Suppressor macrophage treated with lipopolysaccharide for 1 hour (primary cell): Measurements from ENCODE around the gene OTOG.
"Not testable (repeated sequence)": the region's sequence is repeated elsewhere in the genome, so short reads cannot be mapped to it uniquely, and the experiment has no call there.

Source experiments
- DNase-seq, 3 donors: peaks; one replicate each; pipeline ENCODE4 v3.0.0-alpha.2; 2020 to 2022

Gene OTOG

DNA sequence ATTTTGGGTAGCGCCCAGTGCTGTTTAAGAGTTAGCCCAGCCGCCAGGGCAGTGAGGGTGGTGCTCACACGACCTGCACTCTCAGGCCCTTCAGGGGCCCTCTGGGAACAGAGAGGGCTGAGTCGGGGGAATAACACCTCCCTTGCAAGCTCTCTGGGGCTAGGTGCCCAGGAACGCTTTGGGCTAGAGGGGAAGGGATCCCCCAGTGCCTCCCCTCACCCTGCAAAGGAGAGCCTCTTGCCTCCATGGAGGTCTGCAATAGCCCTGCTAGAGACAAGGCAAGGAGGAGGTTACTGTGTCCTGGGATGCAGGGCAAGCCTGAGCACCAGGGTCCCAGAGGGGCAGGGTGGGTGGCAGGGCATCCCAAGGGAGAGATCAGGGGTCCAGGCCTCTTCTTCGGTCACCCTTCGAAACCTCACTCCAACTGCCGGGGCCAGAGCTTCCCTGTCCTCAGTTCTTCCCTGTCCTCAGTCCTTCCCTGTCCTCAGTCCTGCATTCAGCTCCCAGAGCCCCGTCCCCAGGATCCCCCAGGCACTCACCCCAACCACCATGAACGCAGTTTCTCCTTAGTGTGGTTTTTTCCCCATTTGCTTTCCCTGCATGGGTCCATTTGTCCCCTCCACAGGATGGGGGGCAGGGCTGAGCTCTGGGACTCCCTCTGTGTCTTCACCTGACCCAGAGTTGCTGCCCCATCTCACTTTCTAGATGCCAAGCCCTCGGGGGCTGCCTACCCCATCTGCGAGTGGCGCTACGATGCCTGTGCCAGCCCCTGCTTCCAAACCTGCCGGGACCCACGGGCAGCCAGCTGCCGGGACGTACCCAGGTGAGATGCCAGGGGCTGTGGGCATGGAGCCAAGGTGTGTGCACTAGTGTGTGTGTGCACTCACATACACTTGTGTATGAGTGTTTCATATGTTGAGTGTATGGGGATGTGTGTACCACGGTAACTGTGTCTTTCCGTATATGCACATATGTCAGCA, 60.8 kb downstream of the OTOG start:
- DNase-seq: no peak

GRCh38 chr11:17608821-17609220, 61.8 kb downstream of the OTOG start:
- no peak for DNase-seq

- no peak for DNase-seq
Measured at GRCh38 chr11:17609291-17610084, 62.4 kb downstream of the OTOG start.

GRCh38 chr11:17610085-17610894, 63.2 kb downstream of the OTOG start:
- DNase-seq: no peak

DNA sequence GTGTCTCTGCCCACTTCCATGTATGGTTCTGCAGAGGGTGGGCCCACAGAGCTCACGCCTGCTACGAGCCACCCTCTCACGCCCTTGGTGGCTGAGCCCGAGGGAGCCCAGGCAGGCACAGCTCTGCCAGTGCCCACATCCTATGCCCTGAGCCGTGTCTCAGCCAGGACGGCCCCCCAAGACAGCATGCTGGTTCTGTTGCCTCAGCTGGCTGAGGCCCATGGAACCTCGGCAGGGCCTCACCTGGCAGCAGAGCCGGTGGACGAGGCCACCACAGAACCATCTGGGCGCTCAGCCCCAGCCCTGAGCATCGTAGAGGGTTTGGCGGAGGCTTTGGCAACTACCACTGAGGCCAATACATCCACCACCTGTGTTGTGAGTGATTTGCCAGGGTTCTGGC, 64.0 kb downstream of the OTOG start:
- DNase-seq: no peak

- DNase-seq: no peak
Measured at GRCh38 chr11:17611503-17612220, 64.6 kb downstream of the OTOG start.

- DNase-seq: no peak
Measured at GRCh38 chr11:17612221-17613188, 65.4 kb downstream of the OTOG start.

DNA sequence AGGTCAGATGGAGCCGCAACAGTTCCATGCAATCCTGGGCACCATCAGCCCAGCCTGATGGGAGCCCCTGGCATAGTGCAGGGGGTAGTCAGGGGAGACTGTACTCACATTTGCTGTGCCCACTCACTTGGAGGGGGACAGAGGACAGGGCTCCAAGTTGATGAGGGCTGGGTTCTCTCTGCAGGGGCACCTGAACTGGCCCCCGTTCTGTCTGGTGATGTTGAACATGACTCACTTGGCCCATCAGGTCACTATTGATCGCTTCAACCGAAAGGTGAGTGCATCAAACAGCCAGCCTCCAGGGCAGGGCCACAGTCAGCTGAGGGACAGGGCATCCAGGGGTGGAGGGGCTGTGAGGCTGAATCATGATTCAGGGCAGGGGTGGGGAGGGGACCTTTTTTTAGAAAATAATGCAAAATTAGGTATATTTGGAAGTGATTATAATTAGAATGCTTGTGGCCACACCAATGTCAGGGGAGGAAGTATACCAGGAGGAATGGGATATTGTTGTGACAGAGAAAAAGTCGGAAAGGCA, 66.4 kb downstream of the OTOG start:
- DNase-seq: no peak

DNA sequence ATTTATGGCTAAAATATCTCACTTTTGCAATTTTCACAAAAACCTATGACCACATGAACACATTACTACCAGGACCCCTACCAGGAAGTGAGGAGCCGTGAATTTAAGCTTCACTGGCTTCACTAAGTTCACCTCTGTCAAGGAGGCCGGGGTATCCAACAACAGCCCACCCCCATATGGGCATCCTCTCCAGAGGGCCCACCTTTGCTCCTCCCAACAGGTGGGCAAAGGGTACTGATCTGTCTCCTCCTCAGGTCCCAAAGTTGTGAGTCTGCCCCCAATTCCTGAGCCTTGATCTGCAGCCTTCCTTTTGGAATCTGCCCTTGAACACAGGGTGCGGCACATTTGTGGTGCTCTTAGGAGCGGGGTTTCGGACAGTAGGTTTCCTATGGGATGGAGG, 66.9 kb downstream of the OTOG start:
- no peak for DNase-seq

GRCh38 chr11:17622711-17623110, 75.7 kb downstream of the OTOG start:
- not testable (repeated sequence) for DNase-seq

DNA sequence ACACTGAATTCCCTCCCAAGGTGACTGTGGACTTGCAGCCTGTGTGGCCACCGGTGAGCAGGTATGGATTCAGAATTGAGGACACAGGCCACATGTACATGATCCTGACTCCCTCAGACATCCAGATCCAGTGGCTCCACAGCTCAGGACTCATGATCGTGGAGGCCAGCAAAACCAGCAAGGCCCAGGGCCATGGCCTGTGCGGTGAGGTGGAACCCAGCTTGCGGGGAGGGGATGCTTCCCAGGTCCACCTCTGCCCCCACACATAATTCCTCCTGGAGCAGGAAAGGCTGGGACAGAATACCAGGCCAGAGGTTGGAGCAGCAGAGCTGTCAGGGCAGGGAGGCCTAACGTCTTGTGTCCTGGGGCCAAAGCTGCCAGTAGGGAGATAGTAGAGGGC, 82.1 kb downstream of the OTOG start:
- no peak for DNase-seq

- no peak for DNase-seq
Measured at GRCh38 chr11:17630936-17631335, 83.9 kb downstream of the OTOG start.

DNA sequence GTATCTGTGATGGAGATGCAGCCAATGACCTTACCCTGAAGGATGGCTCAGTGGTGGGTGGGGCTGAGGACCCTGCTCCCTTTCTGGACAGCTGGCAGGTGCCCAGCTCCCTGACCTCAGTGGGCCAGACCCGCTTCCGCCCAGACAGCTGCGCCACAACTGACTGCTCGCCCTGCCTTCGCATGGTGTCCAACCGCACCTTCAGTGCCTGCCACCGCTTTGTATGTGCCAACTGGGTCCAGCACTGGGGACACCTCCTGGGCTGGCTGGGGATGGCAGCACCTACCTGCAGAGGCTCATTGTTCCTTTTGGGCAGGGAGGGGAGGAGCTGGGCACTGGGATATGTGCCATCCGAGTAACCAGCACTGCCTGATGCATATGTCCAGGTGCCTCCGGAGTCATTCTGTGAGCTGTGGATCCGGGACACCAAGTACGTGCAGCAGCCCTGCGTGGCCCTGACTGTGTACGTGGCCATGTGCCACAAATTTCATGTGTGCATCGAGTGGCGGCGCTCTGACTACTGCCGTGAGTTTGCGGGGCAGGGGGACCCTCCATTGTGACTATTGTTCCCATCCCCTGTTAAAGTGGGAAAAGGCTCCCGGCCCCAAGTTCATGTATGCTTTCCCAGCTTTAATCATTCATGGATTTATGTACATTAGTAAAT, 84.8 kb downstream of the OTOG start:
- no peak for DNase-seq

DNA sequence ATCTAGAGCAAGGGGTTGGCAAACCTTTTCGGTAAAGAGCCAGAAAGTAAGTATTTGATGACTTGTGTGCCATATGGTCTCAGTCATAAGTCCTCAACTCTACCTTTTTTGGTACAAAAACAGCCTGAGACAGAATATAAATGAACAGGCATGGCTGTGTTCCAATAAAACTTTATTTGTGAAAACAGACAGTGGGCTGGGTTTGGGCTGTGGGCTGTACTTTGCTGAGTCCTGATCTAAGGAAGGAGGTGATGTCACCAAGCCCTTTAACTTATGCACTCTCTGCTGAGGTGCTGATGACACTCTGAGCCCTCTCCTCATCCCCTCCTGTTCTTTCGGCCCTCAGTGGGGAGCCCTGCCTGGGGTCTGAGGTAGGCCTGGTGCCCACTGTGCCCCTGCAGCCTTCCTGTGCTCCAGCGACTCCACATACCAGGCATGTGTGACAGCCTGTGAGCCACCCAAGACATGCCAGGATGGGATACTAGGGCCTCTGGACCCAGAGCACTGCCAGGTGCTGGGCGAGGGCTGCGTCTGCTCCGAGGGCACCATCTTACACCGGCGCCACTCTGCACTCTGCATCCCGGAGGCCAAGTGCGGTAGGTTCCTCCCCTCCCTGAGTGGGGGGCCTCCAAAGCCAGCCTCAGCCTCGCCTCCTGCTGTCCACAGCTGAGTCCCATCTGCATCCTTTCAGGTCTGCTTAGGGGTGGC, 86.4 kb downstream of the OTOG start:
- no peak for DNase-seq

GRCh38 chr11:17633987-17634775, 87.1 kb downstream of the OTOG start:
- no peak for DNase-seq

DNA sequence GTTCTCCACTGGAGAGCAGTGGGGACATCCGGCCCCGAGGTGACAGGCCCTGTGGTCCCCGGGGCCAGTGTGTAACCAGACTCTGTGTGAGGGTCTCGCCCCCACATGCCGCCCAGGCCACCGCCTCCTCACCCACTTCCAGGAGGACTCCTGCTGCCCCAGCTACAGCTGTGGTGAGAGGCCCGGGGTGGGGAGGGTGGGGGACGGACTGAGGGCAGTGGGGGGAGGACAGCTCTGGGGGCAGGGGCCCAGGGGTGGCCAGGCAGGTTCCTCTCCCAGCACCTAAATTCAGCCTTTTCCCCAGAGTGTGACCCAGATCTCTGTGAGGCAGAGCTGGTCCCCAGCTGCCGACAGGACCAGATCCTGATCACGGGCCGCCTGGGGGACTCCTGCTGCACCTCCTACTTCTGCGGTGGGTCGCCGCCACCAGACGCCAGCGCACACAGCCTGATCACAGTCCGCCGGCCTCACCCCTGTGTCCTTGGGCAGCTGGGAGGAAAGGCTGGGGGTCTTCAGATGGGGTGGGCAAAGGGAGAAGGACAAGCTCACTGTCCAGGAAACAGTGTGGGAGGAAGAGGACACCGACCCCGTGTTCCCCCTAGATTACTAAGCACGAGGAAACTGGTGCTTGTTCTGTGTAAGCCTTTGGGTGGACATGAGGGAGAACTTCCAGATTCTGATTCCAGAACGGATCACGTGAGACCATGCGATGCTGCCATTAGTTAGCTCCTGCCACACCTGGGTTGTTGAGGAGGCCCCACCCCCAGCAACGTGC, 87.9 kb downstream of the OTOG start:
- DNase-seq: no peak

DNA sequence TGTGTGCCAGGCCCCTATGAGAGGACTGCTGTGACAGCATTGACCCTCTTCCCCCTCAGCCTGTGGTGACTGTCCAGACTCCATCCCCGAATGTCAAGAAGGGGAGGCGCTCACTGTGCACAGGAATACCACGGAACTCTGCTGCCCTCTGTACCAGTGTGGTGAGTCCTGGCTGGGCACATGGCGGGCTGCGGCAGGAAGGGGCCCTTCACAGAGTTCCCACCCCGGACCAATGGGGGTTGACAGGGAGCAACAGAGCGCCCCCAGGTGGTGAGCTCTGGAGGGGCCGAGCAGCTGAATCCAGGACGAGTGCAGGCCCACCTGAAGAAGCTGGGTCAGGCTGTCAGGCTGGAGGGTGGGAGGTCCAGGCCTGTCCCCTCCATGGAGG, 88.5 kb downstream of the OTOG start:
- DNase-seq: no peak

DNA sequence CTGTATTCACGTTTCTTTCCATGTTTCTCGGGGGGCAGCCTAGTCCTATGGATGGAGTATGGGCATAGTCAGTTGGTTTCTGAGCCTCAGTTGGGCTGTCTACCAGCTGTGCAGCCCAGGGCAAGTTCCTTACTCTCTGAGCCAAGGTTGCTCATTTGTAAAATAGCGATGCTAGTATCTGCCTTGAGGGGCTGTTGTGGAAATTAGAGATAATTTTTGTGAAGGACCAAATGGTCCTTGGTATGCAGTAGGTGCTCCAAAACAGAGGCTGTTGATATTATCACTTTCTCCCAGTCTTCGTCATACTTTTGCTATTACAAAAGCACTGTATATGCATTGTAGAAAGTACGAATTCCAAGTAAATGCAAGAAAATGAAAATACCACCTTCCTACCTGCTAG, 89.7 kb downstream of the OTOG start:
- no peak for DNase-seq
